PC-3 (cell line): Measurements from ENCODE around the gene GLS2. TPM values are rescaled to one million over a fixed set of nuclear protein-coding genes. Genes with fewer than 3 reads are reported as not detected.

ENCODE experiments used
- ATAC-seq: fragments of 200-7000 bp; cut with Tn5 transposase; 2 replicates; pipeline ENCODE4 v1.9.1; 2020; ENCODE audit warnings: mild to moderate bottlenecking, moderate library complexity
- BruUV-seq: library from RNA; stranded (reverse); fragments of 400-500 nt; replicated peaks from 2 replicates; lab custom pipeline; 2021; lab: Mats Ljungman, UMichigan
- CTCF ChIA-PET: fragments of 300-600 bp; sonication (Branson Sonifier 250); formaldehyde crosslinking; loops from one replicate; lab custom pipeline; 2022; ENCODE audit warnings: antibody characterized with exemption; lab: Charles Lee
- POLR2A ChIA-PET: fragments of 300-600 bp; sonication (Branson Sonifier 250); formaldehyde crosslinking; loops from one replicate; lab custom pipeline; 2022; ENCODE audit warnings: antibody characterized with exemption; ENCODE audit not compliant: unreplicated experiment; lab: Charles Lee
- DNase-seq: peaks from one replicate; pipeline ENCODE4 v3.0.0-alpha.2; 2015
- H2AFZ ChIP-seq: fragments of 300-600 bp; sonication (generic); 2 replicates; pipeline ENCODE4 v1.6.0; 2016; ENCODE audit warnings: antibody characterized with exemption, low read length
- H3F3A ChIP-seq: fragments of 300-600 bp; sonication (generic); one replicate; pipeline ENCODE4 v1.6.0; 2017; ENCODE audit warnings: antibody characterized with exemption, low read length, control low read depth, mild to moderate bottlenecking; ENCODE audit not compliant: unreplicated experiment
- H3K27ac ChIP-seq: fragments of 300-600 bp; sonication (generic); 2 replicates; pipeline ENCODE4 v1.5.1; 2016; ENCODE audit warnings: mild to moderate bottlenecking, low read length
- H3K27me3 ChIP-seq: fragments of 300-600 bp; sonication (generic); 2 replicates; pipeline ENCODE4 v1.6.1; 2016; ENCODE audit warnings: low read length, mixed read lengths
- H3K36me3 ChIP-seq: fragments of 300-600 bp; sonication (generic); 2 replicates; pipeline ENCODE4 v1.6.1; 2016; ENCODE audit warnings: low read depth, mixed run types, low read length, mixed read lengths
- H3K4me1 ChIP-seq: fragments of 300-600 bp; sonication (generic); 2 replicates; pipeline ENCODE4 v1.5.1; 2016; ENCODE audit warnings: low read length; ENCODE audit not compliant: insufficient read depth
- H3K4me2 ChIP-seq: fragments of 300-600 bp; sonication (generic); 2 replicates; pipeline ENCODE4 v1.6.0; 2016; ENCODE audit warnings: low read length
- H3K4me3 ChIP-seq: fragments of 300-600 bp; sonication (generic); 2 replicates; pipeline ENCODE4 v1.5.1; 2016; ENCODE audit warnings: mild to moderate bottlenecking, low read length, mixed read lengths
- H3K79me2 ChIP-seq: fragments of 300-600 bp; sonication (generic); 2 replicates; pipeline ENCODE4 v1.6.1; 2017; ENCODE audit warnings: low read length, mixed read lengths
- H3K9ac ChIP-seq: fragments of 300-600 bp; sonication (generic); 2 replicates; pipeline ENCODE4 v1.6.0; 2016; ENCODE audit warnings: mild to moderate bottlenecking, low read length
- H3K9me2 ChIP-seq: fragments of 300-600 bp; sonication (generic); replicated peaks from 2 replicates; pipeline ENCODE4 v1.6.1; 2016; ENCODE audit warnings: mixed run types, low read length, mixed read lengths
- H3K9me3 ChIP-seq: fragments of 300-600 bp; sonication (generic); 2 replicates; pipeline ENCODE4 v1.6.1; 2016; ENCODE audit warnings: low read length, mixed read lengths
- H4K20me1 ChIP-seq: fragments of 300-600 bp; sonication (generic); 2 replicates; pipeline ENCODE4 v1.6.1; 2016; ENCODE audit warnings: low read length, mixed read lengths
- CTCF ChIP-seq: fragments of 300-600 bp; sonication (generic); conservative IDR thresholded peaks from 2 replicates; pipeline ENCODE4 v1.5.1; 2017; ENCODE audit warnings: antibody characterized with exemption, low read depth, mild to moderate bottlenecking, low read length
- EZH2 ChIP-seq: fragments of 300-600 bp; sonication (generic); IDR thresholded peaks from one replicate; pipeline ENCODE4 v1.6.1; 2017; ENCODE audit warnings: antibody characterized with exemption, mild to moderate bottlenecking, low read length; ENCODE audit not compliant: unreplicated experiment
- EZH2phosphoT487 ChIP-seq: fragments of 300-600 bp; sonication (generic); IDR thresholded peaks from 2 replicates; pipeline ENCODE4 v1.6.1; 2018; ENCODE audit warnings: mild to moderate bottlenecking, antibody characterized with exemption, low read length, borderline replicate concordance
- intact Hi-C: fragments of 100-400 bp; cut with micrococcal nuclease; formaldehyde crosslinking; loops from 2 replicates; pipeline ENCODE4 v1.9.0; 2023
- total RNA-seq: library from RNA; depleted of rRNA; stranded (reverse); fragments of >200 nt; gene quantifications from 2 replicates; pipeline ENCODE4 v1.2.3, GENCODE V29; 2014

Gene GLS2
- total RNA-seq, 1 experiment from 2014 or later = 4.0 TPM

GRCh38 chr12:56457817-56458216 is 30.1 kb downstream of the GLS2 start:
- no peaks in the 10 kb centered on the region for H3F3A ChIP-seq
- no peak overlapping the region for H3K4me3 ChIP-seq
- H3K79me2 ChIP-seq = no peaks in the 10 kb centered on the region
- ChIA-PET CTCF (no interaction called here), POLR2A (no interaction called here)
- no peaks in the 10 kb centered on the region for H4K20me1 ChIP-seq
- no peak overlapping the region for H2AFZ ChIP-seq
- H3K4me1 ChIP-seq = peaks cover 7% of the 10 kb centered on the region
- no peak for TF ChIP-seq EZH2phosphoT487
- TF ChIP-seq CTCF = no peak
- no peak for TF ChIP-seq EZH2
- no peaks in the 10 kb centered on the region for H3K9me3 ChIP-seq
- DNase-seq (no peak), ATAC-seq (no peak)
- intact Hi-C loops = no loop called here
- H3K9me2 ChIP-seq = no peaks in the 10 kb centered on the region
- no TSS peak for BruUV-seq
- no peak overlapping the region for H3K9ac ChIP-seq
- no peak overlapping the region for H3K27ac ChIP-seq
- H3K27me3 ChIP-seq = no peaks in the 10 kb centered on the region
- H3K36me3 ChIP-seq = no peaks in the 10 kb centered on the region
- no peak overlapping the region for H3K4me2 ChIP-seq

GRCh38 chr12:56454557-56454956 is 33.4 kb downstream of the GLS2 start, which contains the start of gene MIP:
TSS of gene MIP (minus strand) at chr12:56454657. CDS start at chr12:56454613, 44 bp downstream.
- no peak for ATAC-seq
- Histone ChIP-seq H3K27me3 (no peaks in the 10 kb centered on the region), H3K9me2 (no peaks in the 10 kb centered on the region), H3K4me1 (peaks cover 4% of the 10 kb centered on the region), H3K4me3 (no peak within 1 kb of the TSS), H4K20me1 (no peaks in the 10 kb centered on the region), H3K4me2 (no peak within 1 kb of the TSS), H3K27ac (no peak within 1 kb of the TSS), H3K79me2 (no peaks in the 10 kb centered on the region), H3K9me3 (no peaks in the 10 kb centered on the region), H2AFZ (no peak within 1 kb of the TSS), H3K9ac (no peak within 1 kb of the TSS), H3F3A (no peaks in the 10 kb centered on the region), H3K36me3 (no peaks in the 10 kb centered on the region)
- DNase-seq = no peak
- POLR2A ChIA-PET = no interaction called here
- CTCF ChIA-PET = no interaction called here
- intact Hi-C loops = no loop called here
- TF ChIP-seq EZH2phosphoT487 (no peak), CTCF (no peak), EZH2 (no peak)
- BruUV-seq = no TSS peak

GRCh38 chr12:56451147-56451546 is 36.8 kb downstream of the GLS2 start:
- no peak overlapping the region for H3K4me3 ChIP-seq
- POLR2A ChIA-PET = interaction anchor here (0.6 kb wide), 1 partner anchor 10 kb away, joined by 18 read pairs; no protein-coding TSS in a partner anchor
- intact Hi-C loops = no loop called here

More at GRCh38 chr12:56451147-56451546, 36.8 kb downstream of the GLS2 start:
- no peaks in the 10 kb centered on the region for H3K9me2 ChIP-seq
- no peaks in the 10 kb centered on the region for H3K36me3 ChIP-seq
- no peak overlapping the region for H2AFZ ChIP-seq
- no TSS peak for BruUV-seq
- ATAC-seq (no peak), DNase-seq (no peak)
- H3K9ac ChIP-seq = no peak overlapping the region
- no peaks in the 10 kb centered on the region for H3K27me3 ChIP-seq
- H3K4me2 ChIP-seq = no peak overlapping the region
- no peaks in the 10 kb centered on the region for H3F3A ChIP-seq
- no peaks in the 10 kb centered on the region for H4K20me1 ChIP-seq
- no peak overlapping the region for H3K27ac ChIP-seq
- TF ChIP-seq CTCF (no peak), EZH2phosphoT487 (no peak), EZH2 (no peak)
- H3K9me3 ChIP-seq = no peaks in the 10 kb centered on the region
- CTCF ChIA-PET = interaction anchor here (0.6 to 2.1 kb wide), 2 partner anchors 10 to 160 kb away, joined by 5 to 15 read pairs; no protein-coding TSS in a partner anchor
- H3K79me2 ChIP-seq = peaks cover 12% of the 10 kb centered on the region
- H3K4me1 ChIP-seq = peaks cover 12% of the 10 kb centered on the region
